ENCODE measurements around the gene RARB. TPM values are rescaled to one million over a fixed set of nuclear protein-coding genes. Genes with fewer than 3 reads are reported as not detected.

Gene RARB
- polyA plus RNA-seq, 1 donor from 2014 or later, result 13.2 TPM

DNA sequence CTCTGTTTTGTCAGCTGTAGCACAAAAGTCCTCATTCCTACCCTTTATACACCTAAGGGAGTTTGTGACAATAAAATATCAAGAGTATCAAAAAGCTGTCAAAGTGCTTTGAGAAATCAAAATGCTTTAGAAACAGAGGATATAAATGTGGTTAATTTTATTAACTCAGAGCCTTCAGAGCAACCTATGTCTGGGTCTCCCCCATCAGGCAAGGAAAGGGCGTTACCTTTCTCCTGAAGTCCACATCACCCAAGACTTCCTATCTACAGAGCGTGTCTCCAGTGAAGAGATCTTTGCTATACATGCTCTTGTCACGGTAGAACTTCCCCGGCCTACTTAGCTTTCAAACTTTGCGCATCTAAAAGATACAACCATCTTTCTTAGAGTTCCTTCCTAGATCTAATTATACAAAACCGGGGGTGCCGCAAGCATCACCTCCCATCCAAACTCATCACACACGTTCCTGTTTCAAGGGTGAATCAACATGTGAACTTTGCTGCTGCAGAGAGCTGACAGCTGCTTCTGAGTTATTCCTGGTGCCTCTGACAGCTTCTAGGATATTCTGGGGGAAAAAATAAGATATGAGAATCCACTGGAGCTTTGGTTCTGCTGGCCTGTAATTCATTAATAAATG lies 93.0 kb downstream of the RARB start:
- H3K36me3 ChIP-seq (ENCODE audit: insufficient read depth, low read length), result no peaks in the 10 kb centered on the region
- H4K20me1 ChIP-seq (ENCODE audit: insufficient read depth), result no peaks in the 10 kb centered on the region
- H3K27ac ChIP-seq (ENCODE audit: low read length), result no peak overlapping the region
- no peak overlapping the region for H3K4me2 ChIP-seq (ENCODE audit: low read length)
- no peak overlapping the region for H2AFZ ChIP-seq (ENCODE audit: low read depth, low read length)
- no peaks in the 10 kb centered on the region for H3K9me3 ChIP-seq (ENCODE audit: low read length)
- no peaks in the 10 kb centered on the region for H3K79me2 ChIP-seq (replicated peaks; ENCODE audit: insufficient read depth, low read length)
- no peaks in the 10 kb centered on the region for H3K9me2 ChIP-seq (ENCODE audit: insufficient read depth, low read length)
- H3K9ac ChIP-seq (ENCODE audit: low read length), result no peak overlapping the region
- no peaks in the 10 kb centered on the region for H3K27me3 ChIP-seq (ENCODE audit: insufficient read depth, low read depth, low read length)
- H3K4me3 ChIP-seq (ENCODE audit: low read length), result no peak overlapping the region
- TF ChIP-seq RAD21 (conservative IDR thresholded peaks at IDR 0.05) (no peak), MXI1 (conservative IDR thresholded peaks at IDR 0.05; ENCODE audit: poor library complexity, severe bottlenecking) (no peak), POLR2AphosphoS5 (IDR thresholded peaks at IDR 0.05) (no peak), EZH2 (IDR thresholded peaks at IDR 0.05; ENCODE audit: borderline replicate concordance, insufficient read depth, low read length, poor library complexity, severe bottlenecking) (no peak), TAF1 (IDR thresholded peaks at IDR 0.05; ENCODE audit: low read depth) (no peak), SMC3 (conservative IDR thresholded peaks at IDR 0.05; ENCODE audit: poor library complexity) (no peak), EP300 (conservative IDR thresholded peaks at IDR 0.05; ENCODE audit: poor library complexity, severe bottlenecking) (no peak)
- TF ChIP-seq, protein P1, sequence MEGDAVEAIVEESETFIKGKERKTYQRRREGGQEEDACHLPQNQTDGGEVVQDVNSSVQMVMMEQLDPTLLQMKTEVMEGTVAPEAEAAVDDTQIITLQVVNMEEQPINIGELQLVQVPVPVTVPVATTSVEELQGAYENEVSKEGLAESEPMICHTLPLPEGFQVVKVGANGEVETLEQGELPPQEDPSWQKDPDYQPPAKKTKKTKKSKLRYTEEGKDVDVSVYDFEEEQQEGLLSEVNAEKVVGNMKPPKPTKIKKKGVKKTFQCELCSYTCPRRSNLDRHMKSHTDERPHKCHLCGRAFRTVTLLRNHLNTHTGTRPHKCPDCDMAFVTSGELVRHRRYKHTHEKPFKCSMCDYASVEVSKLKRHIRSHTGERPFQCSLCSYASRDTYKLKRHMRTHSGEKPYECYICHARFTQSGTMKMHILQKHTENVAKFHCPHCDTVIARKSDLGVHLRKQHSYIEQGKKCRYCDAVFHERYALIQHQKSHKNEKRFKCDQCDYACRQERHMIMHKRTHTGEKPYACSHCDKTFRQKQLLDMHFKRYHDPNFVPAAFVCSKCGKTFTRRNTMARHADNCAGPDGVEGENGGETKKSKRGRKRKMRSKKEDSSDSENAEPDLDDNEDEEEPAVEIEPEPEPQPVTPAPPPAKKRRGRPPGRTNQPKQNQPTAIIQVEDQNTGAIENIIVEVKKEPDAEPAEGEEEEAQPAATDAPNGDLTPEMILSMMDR (IDR thresholded peaks at IDR 0.05; ENCODE audit: poor library complexity, severe bottlenecking), result no peak
- TF ChIP-seq, protein P2, sequence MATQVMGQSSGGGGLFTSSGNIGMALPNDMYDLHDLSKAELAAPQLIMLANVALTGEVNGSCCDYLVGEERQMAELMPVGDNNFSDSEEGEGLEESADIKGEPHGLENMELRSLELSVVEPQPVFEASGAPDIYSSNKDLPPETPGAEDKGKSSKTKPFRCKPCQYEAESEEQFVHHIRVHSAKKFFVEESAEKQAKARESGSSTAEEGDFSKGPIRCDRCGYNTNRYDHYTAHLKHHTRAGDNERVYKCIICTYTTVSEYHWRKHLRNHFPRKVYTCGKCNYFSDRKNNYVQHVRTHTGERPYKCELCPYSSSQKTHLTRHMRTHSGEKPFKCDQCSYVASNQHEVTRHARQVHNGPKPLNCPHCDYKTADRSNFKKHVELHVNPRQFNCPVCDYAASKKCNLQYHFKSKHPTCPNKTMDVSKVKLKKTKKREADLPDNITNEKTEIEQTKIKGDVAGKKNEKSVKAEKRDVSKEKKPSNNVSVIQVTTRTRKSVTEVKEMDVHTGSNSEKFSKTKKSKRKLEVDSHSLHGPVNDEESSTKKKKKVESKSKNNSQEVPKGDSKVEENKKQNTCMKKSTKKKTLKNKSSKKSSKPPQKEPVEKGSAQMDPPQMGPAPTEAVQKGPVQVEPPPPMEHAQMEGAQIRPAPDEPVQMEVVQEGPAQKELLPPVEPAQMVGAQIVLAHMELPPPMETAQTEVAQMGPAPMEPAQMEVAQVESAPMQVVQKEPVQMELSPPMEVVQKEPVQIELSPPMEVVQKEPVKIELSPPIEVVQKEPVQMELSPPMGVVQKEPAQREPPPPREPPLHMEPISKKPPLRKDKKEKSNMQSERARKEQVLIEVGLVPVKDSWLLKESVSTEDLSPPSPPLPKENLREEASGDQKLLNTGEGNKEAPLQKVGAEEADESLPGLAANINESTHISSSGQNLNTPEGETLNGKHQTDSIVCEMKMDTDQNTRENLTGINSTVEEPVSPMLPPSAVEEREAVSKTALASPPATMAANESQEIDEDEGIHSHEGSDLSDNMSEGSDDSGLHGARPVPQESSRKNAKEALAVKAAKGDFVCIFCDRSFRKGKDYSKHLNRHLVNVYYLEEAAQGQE (IDR thresholded peaks at IDR 0.05; ENCODE audit: borderline replicate concordance), result no peak
- no peaks in the 10 kb centered on the region for H3F3A ChIP-seq (ENCODE audit: insufficient read depth, low read length, poor library complexity, severe bottlenecking)

DNA sequence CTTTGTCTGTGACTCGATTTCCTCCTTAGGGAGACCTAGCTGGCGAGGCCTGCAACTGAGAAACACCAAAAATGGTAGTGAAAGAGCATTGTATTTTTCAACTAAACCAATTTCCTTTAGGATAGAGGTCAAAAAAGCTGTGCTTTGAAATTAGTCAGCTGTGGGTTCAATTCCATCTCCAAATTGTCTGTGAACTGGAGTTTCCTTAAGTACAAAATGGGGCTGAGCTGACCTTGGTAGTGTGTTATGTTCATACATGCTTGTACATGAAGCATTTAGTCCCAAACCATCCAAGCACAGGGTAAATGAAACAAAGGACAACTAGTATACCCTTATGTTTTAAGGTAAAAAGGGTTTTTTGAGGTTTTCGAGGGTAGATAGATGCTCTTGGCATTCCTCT lies 99.3 kb downstream of the RARB start:
- Histone ChIP-seq H3F3A (ENCODE audit: insufficient read depth, low read length, poor library complexity, severe bottlenecking) (no peaks in the 10 kb centered on the region), H3K9me3 (ENCODE audit: low read length) (no peaks in the 10 kb centered on the region), H2AFZ (ENCODE audit: low read depth, low read length) (no peak overlapping the region), H3K27me3 (ENCODE audit: insufficient read depth, low read depth, low read length) (no peaks in the 10 kb centered on the region), H3K27ac (ENCODE audit: low read length) (no peak overlapping the region), H3K9ac (ENCODE audit: low read length) (no peak overlapping the region), H3K79me2 (replicated peaks; ENCODE audit: insufficient read depth, low read length) (no peaks in the 10 kb centered on the region), H4K20me1 (ENCODE audit: insufficient read depth) (no peaks in the 10 kb centered on the region), H3K9me2 (ENCODE audit: insufficient read depth, low read length) (no peaks in the 10 kb centered on the region), H3K4me3 (ENCODE audit: low read length) (no peak overlapping the region), H3K36me3 (ENCODE audit: insufficient read depth, low read length) (no peaks in the 10 kb centered on the region), H3K4me2 (ENCODE audit: low read length) (no peak overlapping the region)
- TF ChIP-seq MXI1 (conservative IDR thresholded peaks at IDR 0.05; ENCODE audit: poor library complexity, severe bottlenecking) (no peak), EZH2 (IDR thresholded peaks at IDR 0.05; ENCODE audit: borderline replicate concordance, insufficient read depth, low read length, poor library complexity, severe bottlenecking) (no peak), SMC3 (conservative IDR thresholded peaks at IDR 0.05; ENCODE audit: poor library complexity) (no peak), RAD21 (conservative IDR thresholded peaks at IDR 0.05) (no peak), TAF1 (IDR thresholded peaks at IDR 0.05; ENCODE audit: low read depth) (no peak), POLR2AphosphoS5 (IDR thresholded peaks at IDR 0.05) (no peak), EP300 (conservative IDR thresholded peaks at IDR 0.05; ENCODE audit: poor library complexity, severe bottlenecking) (no peak)
- TF ChIP-seq, protein P2 (IDR thresholded peaks at IDR 0.05; ENCODE audit: borderline replicate concordance), result no peak
- TF ChIP-seq, protein P1 (IDR thresholded peaks at IDR 0.05; ENCODE audit: poor library complexity, severe bottlenecking), result no peak

Data from neural cell (in vitro differentiated cells).